ES-I3 (cell line): ENCODE results near the gene GPRIN1.

Experiments used
- H3K36me3 ChIP-seq: 2 replicates; pipeline ENCODE4 v1.6.1; 2013; ENCODE audit warnings: mild to moderate bottlenecking, low read length, control low read depth, moderate library complexity; ENCODE audit not compliant: insufficient read depth
- H3K4me1 ChIP-seq: 2 replicates; pipeline ENCODE4 v1.6.1; 2013; ENCODE audit warnings: mild to moderate bottlenecking, control low read depth, low read length; ENCODE audit not compliant: insufficient read depth
- H3K9ac ChIP-seq: 2 replicates; pipeline ENCODE4 v1.6.1; 2013; ENCODE audit warnings: low read depth, mild to moderate bottlenecking, low read length, moderate library complexity
- H3K9me3 ChIP-seq: 2 replicates; pipeline ENCODE4 v1.6.1; 2013; ENCODE audit warnings: mild to moderate bottlenecking, low read length, moderate library complexity; ENCODE audit not compliant: control insufficient read depth, insufficient read depth

GPRIN1 gene

DNA sequence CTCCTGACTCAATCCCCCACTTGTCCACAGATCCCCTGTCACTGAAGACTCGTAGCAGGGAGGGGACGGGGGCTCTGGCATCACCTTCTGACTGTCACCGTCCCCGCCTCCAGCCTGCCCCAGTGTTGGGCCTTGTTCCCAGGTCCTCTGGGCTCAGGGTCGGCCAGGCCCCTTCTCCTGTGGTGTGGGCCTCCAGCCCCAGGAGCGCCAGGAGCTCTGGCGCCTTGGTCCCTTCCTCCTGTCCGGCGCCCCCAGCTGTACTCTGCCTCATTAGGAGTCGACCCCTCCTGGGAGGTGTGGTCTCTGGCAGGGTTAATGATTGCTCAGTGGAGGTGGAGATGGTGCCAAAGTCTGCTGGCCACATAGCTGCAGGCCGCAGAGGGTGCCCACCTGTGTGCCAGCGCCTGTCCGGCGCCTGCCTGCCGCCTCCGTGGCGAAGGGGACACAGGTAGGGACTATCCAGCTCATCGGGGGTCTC is 61.0 kb downstream of the GPRIN1 start, which contains the start of gene CDHR2:
TSS of gene CDHR2 (plus strand) at position 376 of the 478 bp plus-strand sequence. CDS start 16,011 bp downstream, outside the sequence.
- no peaks in the 10 kb centered on the region for H3K36me3 ChIP-seq
- H3K4me1 ChIP-seq, result peaks cover 9% of the 10 kb centered on the region
- no peaks in the 10 kb centered on the region for H3K9me3 ChIP-seq
- no peak within 1 kb of the TSS for H3K9ac ChIP-seq

DNA sequence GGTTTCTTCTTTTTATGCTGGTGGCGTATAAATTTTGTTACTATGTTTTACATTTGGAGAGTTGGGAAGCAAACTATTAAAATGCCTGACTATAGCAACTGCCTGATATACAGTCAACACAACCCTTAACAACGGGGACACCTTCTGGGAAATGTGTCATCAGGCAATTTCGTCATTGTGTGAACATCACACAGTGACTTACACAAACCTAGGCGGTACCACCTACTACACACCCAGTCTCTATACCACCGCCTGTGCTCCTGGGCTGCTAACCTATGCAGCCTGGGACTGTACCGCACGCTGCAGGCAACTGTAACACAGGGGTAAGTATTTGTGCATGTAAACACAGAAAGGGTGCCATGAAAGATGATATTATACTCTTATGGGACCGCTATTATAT is 62.2 kb downstream of the GPRIN1 start:
- no peaks in the 10 kb centered on the region for H3K9me3 ChIP-seq
- no peaks in the 10 kb centered on the region; the same call in 1 of the 2 replicates for H3K4me1 ChIP-seq
- no peaks in the 10 kb centered on the region for H3K36me3 ChIP-seq
- no peak overlapping the region for H3K9ac ChIP-seq
